NCI-H460 (cell line): ENCODE data around the gene GOLT1A. TPM values are rescaled to one million over a fixed set of nuclear protein-coding genes. Genes with fewer than 3 reads are reported as not detected.
A peak's percentile ranks its signal among the peaks of the same experiment; 100 is the strongest.

Experiments used
- DNase-seq: peaks from one replicate; pipeline ENCODE4 v3.0.0-alpha.2; 2016; ENCODE audit warnings: low read depth; ENCODE audit errors: extremely low read depth
- total RNA-seq: library from RNA; depleted of rRNA; stranded (reverse); fragments of >200 nt; shearing (Covaris generic); gene quantifications from 2 replicates; pipeline ENCODE4 v1.2.3, GENCODE V29; 2014

GOLT1A gene
- total RNA-seq, 1 experiment from 2014 or later = not detected

DNA sequence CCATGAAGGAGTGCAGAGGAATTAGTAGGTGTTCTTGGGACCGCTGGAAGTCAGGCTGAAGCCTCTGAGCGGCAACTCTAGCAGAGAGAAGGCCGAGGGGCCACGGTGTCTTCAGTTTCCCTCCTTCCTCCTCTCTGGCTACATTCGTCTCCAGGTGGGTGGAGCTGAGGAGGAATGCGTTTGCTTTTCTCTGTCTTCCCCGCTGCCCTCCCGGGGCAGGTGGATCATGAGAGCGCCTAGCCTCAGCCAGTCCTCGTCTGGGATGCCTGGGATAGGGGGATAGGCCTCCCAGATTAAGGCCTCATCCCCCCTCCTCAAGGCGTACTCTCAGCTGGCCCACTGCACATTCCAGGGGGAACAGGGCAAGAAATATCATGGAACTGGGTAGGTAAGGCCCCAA lies 7.5 kb upstream of the GOLT1A start:
- DNase-seq = no peak

DNA sequence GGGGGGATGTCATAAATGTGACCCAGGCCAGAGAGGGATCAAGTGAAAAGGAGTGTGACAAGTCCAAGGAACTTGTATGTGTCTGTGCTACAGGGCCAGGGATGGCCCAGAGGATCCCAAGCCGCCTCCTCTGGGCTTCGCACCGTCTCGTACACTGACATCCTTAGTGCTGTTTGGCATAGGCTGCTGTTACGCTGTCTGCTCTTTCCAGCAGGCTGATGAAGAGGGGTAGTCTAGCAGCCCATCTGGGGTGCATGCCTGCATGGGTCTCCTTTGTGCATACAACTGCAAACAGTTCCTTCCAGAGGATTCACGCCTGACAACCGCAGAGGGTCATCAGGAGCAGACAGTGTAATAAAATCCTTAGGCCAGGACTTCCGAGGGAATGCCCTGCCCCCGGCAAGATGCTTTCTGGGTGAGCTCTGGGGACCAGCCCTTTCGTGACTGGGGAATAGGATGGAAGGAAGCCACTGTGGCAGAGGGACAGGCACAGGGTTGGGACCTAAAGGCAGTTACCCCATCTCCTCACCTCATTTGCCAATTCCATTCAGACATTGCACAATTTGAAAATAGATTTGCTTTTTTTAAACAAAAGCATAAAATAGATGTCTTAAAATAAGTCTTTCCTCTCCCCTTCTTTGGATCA lies 6.3 kb upstream of the GOLT1A start:
- no peak for DNase-seq

DNA sequence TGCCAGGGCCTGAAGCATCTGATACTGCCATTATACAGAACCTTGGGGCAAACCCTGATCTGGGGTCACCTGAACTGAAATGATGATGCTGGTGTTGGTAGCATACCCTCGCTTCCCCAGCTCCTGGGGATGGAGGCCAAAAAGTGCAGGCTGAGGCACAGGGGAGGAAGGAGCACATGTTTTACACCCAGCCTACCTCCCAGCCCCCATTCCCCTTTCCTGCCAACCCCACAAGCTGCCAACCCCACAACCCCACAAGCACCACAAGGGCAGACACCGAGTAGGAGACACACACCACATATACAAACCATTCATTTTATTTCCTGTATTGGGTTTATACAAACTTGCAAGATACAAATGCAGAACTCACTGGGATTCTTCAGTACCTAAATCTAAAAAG lies 4.8 kb upstream of the GOLT1A start:
- DNase-seq = no peak

DNA sequence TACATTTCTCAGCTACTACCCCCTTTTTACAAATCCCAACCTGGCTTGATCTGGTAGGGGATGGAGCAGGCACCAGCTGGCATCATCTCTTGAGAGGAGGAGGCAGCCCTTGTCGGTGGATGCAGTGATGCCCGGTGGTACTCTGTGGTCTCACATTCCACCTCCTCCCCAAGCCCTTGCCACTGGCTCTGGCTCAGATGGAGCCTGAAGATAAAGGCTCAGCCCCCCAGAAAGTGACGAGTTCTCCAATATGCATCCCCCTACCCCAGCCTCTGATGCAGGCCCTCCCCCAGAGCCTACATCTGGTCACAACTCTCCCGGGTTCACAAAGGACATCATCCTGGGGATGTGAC lies 3.8 kb upstream of the GOLT1A start:
- DNase-seq = no peak

DNA sequence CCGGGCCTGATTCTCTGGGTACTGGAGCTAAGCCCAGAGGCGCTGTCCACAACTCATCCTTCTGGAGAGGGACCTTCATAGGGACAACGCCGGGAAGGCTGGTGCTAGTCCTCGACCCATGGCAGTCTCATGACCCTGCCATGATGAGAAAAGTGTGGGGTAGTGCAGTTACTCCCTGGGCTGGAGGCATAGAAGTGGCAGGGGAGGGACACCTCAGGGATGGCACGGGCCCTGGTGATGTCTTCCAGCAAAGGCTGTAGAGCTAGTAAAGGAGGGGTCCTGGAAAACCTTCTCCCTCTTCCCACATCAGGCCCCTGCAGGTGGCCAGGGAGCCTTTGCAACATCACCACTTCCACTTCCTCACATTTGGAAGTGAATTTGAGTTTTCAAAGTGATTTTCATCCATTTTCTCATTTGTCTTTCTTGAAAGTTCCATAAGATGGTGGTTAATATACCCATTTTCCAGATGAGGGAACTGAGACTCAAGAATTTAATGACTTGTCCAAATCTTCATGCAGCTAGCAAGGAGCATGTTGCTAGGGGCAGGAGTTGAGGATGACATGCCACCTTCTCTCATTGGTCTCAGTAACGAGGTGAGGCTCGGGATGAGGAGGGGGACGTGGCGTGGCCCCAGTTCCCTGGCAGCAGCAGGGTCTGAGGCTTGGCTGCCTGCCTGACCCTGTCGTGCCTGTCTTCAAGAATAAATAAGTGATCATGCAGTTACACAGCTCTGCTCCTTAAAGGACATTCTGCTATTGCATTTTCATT lies 3.3 kb upstream of the GOLT1A start:
- DNase-seq = no peak

DNA sequence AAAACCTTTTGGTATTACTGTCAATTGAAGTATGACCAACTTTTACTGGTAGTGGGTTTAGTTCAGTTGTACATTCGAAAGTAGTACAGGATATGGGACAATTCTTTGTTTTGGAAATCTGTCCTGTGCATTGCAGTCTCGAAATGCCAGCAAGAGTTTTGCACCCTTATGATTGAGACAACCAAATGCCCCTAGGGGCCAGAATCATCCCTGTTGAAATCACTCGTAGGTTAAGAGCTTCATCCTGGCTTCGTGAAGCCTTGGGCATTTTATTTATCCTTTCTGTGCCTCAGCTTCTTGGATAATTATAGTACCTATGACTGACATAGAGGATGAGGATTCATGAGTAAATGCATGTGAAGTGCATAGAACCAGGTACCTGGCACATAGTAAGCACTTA lies 2.4 kb upstream of the GOLT1A start:
- DNase-seq = no peak

DNA sequence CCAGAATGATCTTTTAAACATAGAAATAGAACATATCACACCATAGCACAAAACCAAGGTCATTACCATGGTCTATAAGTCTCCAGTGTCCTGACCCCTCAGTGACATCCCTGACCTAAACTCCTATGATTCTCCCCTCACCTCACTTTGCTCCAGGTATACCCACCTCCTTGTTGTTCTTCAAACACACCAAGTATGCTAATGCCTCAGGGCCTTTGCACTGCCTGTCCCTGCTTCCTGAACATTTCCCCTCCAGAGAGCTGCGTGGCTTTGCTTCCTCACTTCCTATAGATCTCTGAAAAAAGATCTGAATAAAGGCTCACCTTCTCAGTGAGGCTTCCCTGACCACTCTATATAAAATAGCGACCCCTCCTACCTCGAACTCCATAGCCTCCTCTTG lies 1.1 kb downstream of the GOLT1A start:
- no peak for DNase-seq

DNA sequence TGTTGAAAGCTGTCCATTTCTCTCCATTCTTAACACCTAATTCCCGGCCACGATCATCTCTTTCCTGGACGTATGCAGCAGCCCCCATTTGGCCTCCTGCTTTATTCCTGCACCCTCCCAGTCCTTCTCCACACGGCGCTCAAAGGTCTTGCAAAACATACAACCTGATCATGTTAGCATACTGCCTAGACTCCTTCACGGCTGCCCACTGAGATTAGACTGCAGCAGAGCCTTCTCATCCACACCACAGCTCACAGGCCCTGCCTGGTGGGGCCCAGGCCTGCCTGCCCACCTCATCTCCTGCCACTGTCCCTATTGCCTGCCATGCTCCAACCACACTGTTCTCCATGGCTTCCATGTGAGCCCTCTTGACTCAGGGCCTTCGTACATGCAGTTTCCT lies 2.7 kb downstream of the GOLT1A start:
- no peak for DNase-seq

DNA sequence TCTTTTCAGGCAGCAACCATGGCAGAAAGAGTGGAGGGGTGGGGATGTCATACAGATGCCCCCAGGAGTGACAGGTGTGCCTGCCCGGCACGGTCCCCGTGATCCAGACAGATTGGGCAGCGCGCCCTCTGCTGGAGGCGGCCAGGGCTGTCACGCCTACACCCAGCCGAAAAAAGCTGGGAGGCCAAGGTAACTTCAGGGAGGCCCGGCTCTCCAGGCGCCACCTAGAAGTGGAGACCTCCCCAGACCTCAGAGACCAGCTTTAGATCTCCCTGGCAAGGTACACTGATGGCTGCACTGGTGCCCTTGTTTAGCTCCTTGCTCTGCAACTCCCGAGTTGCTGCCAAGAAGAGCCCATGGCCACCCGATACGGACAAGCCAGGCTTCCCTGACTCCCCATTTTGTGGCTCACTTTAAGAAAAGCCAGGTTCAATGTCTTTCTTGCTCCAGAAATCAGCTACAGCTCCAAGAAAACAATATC lies 6.6 kb downstream of the GOLT1A start:
- peak; percentile 34 for DNase-seq

DNA sequence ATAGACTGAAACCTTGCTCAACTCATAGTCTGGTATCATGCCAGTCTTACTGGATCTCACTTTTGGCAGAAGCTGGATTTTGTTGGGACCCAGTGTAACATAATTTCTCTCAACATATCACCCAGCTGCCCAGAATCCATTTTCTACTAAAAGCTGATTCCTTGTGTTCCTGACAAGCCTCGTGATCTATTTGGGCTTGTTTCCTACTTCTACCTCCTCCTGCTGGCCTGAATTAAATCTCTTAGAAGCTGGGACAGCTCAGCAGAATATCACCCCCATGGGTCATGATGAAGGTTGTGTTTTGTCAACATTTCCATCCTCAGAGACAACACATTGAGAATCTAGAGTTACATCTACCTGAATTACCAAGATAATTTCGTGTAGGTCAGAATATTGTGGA lies 7.7 kb downstream of the GOLT1A start:
- no peak for DNase-seq

DNA sequence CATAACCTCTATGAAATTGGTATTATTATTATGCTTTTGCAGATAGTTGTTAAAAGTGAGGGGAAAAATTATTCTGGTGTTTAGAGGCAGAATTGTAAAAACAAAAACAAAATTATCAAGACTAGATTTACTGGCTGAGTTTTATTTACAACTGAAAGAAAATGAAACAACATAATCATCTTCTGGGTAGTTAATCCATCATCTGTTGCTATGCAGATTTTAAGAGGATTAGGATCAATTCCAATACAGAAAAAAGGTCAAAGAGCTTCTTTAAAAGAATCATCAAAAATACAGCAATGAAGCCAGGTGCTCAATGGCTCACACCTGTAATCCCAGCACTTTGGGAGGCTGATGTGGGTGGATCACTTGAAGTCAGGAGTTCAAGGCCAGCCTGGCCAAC lies 8.3 kb downstream of the GOLT1A start:
- DNase-seq = no peak

DNA sequence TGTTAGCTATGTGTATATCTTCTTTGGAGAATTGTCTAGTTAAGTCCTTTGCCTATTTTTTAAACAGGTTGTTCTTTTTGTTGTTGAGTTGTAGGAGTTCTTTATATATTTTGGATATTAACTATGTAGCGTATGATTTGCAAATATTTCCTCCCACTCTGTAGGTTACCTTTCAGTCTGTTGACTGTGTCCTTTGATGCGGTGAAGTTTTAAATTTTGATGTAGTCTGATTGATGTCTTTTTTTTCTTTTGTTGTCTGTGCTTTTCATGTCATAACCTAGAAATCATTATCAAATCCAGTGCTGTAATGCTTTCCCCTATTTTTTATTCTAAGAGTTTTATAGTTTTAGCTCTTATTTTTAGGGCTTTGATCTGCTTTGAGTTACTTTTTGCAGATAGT lies 8.8 kb downstream of the GOLT1A start:
- DNase-seq = no peak

DNA sequence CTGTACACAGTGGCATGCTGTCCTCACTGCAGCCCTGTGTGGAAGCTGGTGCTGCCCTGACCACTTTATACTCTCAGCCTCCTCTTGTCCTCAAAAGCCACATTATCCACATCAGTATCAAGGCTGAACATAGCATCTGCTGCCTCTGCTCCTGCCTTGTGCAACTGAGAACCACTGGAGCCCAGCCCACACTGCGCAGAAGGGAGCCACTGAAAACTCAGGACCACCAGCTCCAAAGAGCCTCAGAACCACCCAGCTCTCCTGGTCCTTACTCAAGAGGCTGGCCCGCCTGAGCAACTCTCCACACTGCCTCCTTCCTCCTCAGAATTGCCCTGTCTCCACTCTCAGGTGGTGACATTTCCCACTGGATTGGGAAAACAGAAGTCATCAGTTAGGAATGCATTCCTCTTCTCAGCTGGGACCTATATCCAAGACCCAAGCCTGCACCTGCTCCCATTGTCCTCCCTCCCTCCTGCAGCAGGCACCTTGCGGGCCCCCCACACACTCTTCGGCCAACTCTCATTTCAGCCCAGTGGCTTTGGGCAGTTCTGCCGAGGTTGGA lies 10.5 kb downstream of the GOLT1A start:
- no peak for DNase-seq

DNA sequence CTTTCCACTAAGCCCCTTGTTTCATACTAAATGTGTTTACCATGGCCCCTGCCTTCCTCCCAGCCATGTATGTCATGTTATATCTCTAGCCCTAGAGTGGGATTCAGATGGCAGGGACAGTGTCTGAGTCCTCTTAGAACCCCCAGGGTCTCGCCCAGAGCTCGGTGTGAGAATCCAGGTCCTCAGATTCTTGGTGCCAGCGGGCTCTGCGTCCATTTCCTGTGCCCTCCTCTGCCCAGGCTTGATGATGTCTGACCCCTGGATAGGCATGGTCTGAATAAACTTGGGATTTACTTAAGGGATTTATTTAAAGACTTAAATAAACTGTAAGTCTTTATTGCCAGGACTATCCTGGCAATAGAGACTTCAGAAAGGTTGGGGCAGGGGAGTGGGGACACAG lies 11.3 kb downstream of the GOLT1A start:
- no peak for DNase-seq

DNA sequence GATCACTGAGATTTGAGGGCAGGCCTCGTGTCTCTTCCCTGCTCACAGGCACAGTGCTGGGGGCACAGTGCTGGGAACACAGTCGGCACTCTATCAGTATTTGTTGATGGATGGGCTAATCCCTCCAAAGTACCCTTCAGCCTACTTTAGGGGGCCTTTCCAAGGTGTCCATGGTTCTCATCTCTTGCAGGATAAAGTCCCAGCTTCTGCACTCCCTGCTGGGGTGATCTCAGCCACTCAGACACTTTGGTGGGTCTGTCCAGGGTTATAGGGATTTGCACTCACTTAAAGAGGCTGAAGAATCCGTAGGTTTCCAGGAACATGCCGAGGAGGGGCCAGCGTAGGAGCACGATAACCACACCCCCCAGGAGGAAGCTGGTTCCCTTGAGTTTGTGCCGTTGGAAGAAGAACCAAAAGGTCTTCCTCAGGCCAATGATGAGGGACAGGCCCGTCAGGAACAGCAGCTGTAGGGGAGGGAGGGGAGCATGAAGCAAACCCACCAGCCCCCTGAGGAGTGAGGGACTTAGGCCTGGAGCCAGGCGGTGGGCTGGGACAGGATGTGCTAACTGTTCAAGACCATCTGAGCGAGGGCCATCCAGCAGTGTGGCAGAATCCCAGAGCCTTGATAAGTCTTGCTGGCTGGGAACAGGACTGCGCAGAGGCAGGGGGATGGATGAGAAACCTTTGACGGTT lies 12.3 kb downstream of the GOLT1A start:
- DNase-seq = no peak

DNA sequence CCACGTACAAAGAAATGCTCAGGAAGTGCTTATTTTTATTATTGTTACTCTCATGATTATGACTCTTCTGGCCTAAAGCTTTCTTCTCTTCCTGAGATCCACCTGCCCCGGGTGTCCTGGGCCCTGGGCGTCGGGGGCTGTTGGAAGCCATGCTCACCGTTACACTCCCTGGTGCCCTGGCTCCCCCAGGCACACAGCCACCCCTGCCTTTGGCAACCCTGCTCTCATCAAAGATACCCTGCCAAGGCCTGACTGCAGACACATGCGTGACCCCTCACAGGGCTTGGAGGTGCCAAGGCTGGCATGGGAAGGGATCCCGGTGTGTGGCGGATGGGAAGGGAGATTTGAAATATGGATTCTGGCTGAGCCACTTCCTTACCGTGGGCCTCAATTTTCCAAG lies 14.2 kb downstream of the GOLT1A start:
- DNase-seq = no peak

DNA sequence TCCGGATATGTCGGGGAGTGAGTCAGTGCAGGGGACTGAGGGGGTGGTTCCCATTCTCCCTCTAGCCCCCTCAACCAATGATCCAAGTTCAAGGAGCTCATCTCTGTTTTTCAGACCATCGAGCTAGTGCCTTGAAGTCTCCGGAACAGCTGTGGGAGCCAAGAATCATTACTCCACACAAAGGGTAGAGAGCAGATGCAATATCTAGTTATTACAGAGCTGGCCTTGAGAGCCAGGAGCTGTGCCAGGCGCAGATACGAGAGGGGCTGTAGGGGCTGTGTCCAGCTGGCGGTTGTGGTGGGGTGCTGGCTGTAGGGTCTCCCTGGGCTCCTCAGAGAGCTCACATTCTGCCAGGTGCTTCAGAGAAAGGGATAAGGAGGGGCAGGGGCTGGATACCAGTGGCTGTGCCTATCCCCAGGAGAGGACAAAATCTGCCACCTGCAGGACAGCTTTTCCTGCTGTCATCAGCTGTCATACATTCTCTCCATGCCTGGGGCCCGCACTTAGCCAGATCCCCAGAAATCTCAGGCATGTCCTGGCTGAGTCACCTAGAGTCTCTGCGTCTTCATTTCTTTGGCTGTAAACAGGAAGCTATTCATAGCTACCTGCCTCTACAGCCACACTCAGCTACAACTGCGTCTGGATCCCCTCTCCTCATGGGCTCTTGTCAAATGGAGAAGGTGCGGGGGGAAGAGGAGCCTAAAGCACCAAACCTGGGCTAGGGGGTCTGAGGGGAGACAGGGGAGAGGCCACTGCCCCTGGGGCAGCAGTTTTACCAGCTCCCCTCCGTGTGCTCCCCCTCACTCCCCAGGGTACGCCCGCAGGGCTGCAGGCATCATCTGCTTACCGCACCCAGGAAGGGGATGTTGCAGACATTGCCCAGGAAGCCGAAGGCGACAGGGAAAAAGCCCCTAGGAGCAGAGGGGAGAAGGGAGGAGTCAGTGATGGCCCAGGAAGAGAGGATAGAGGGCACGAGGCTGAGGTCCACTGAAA lies 15.1 kb downstream of the GOLT1A start:
- DNase-seq = no peak

DNA sequence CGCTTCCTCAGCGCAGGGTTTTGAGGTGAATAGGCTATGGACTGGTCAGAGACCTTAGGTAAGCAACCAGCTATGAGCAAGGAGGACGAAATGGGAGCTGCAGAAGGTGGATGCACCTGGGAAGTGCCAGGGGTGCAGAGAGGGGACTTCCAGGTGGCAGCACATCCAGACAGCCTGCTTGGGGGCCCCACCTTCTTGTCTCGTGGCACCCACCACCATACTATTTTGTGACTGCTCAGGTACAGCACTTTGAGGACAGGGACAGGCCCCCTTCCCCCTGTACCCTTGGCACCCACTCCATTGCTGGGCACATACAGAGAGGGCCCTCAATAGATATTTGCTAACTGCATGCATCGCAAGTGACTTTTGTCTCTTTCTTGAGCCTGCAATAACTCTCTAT lies 16.7 kb downstream of the GOLT1A start:
- no peak for DNase-seq

DNA sequence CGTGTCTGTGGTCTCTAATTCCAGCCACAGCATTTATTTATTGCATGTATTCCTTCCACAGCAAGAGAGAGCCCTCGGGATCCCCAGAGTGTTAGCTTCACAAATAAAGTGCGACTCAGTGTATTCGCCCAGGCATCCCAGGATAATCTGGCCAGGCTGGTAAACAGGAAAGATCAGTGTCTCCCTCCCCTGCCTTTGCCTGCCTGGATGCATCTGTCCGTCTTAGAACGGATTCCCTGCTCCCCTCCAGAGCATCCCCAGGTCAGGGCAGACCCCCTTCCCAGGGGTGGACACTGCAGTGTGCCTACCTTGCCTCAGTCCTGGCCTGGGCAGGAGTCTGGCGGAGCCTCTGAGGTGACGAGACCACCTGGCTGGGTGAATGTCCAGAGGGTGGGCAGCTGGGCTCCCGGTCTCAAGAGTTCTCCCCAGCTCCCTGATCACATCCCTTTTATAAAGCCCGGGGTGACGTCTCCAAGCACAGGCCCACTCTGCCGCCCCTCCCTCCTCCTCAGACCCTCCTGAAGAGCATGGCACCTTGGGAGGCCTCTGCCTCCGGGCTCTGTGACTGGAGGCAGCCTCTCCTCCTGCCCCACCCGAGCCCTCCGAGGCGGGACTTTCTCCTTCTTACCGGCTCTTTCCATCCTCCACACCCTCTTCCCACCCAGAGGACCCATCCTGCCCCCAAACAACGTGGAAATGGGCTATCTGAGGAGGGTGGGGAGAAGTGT lies 17.6 kb downstream of the GOLT1A start, which contains the start of gene KISS1:
Gene KISS1 (minus strand): TSS at position 424 of the 728 bp plus-strand sequence. CDS start 3,615 bp downstream, outside the sequence.
- DNase-seq = no peak

DNA sequence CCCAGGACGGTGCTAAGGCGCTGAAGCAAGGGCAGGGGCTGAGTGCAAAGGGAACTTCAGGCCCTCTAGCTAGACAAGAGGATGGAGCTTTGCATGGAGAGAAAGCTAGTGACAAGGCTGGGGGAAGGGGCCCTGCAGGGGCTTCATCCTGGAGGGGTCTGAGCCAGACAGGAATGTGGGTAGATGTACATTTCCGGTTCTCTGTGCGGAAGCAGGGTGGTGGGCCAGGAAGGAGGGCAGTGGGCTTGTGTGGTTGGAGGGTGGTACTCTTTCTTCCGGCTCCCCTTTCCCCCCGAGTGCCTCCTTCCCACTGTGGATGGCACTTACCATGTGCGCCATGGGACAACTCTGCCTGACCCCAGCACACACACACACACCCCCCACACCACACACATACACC lies 19.0 kb downstream of the GOLT1A start:
- DNase-seq = no peak
